ENCODE measurements around the gene CALN1. TPM values are rescaled to one million over a fixed set of nuclear protein-coding genes. Genes with fewer than 3 reads are reported as not detected.

The CALN1 gene
- polyA plus RNA-seq, 1 donor from 2014 or later = 7.8 TPM

- Histone ChIP-seq H3K9ac (ENCODE audit: low read length) (no peak overlapping the region), H3K9me2 (ENCODE audit: insufficient read depth, low read length) (no peaks in the 10 kb centered on the region), H3K79me2 (replicated peaks; ENCODE audit: insufficient read depth, low read length) (no peaks in the 10 kb centered on the region), H3F3A (ENCODE audit: insufficient read depth, low read length, poor library complexity, severe bottlenecking) (no peaks in the 10 kb centered on the region), H3K4me2 (ENCODE audit: low read length) (no peak overlapping the region), H3K9me3 (ENCODE audit: low read length) (no peaks in the 10 kb centered on the region), H4K20me1 (ENCODE audit: insufficient read depth) (no peaks in the 10 kb centered on the region), H3K27me3 (ENCODE audit: insufficient read depth, low read depth, low read length) (no peaks in the 10 kb centered on the region), H3K36me3 (ENCODE audit: insufficient read depth, low read length) (no peaks in the 10 kb centered on the region), H2AFZ (ENCODE audit: low read depth, low read length) (no peak overlapping the region), H3K4me3 (ENCODE audit: low read length) (no peak overlapping the region), H3K27ac (ENCODE audit: low read length) (no peak overlapping the region)
- TF ChIP-seq MXI1 (conservative IDR thresholded peaks at IDR 0.05; ENCODE audit: poor library complexity, severe bottlenecking) (no peak), EP300 (conservative IDR thresholded peaks at IDR 0.05; ENCODE audit: poor library complexity, severe bottlenecking) (no peak), POLR2AphosphoS5 (IDR thresholded peaks at IDR 0.05) (no peak), CTCF (IDR thresholded peaks at IDR 0.05; ENCODE audit: poor library complexity, severe bottlenecking) (no peak), RAD21 (conservative IDR thresholded peaks at IDR 0.05) (no peak), TAF1 (IDR thresholded peaks at IDR 0.05; ENCODE audit: low read depth) (no peak), REST (IDR thresholded peaks at IDR 0.05; ENCODE audit: borderline replicate concordance) (no peak), SMC3 (conservative IDR thresholded peaks at IDR 0.05; ENCODE audit: poor library complexity) (no peak), EZH2 (IDR thresholded peaks at IDR 0.05; ENCODE audit: borderline replicate concordance, insufficient read depth, low read length, poor library complexity, severe bottlenecking) (no peak)
Measured at GRCh38 chr7:72235351-72235750, 176.8 kb downstream of the CALN1 start.

- H3K79me2 ChIP-seq (replicated peaks; ENCODE audit: insufficient read depth, low read length) = no peaks in the 10 kb centered on the region
- H3K36me3 ChIP-seq (ENCODE audit: insufficient read depth, low read length) = no peaks in the 10 kb centered on the region
- H4K20me1 ChIP-seq (ENCODE audit: insufficient read depth) = no peaks in the 10 kb centered on the region
- no peak overlapping the region for H3K4me3 ChIP-seq (ENCODE audit: low read length)
- TF ChIP-seq RAD21 (conservative IDR thresholded peaks at IDR 0.05) = no peak
- TF ChIP-seq REST (IDR thresholded peaks at IDR 0.05; ENCODE audit: borderline replicate concordance) = no peak
- no peak for TF ChIP-seq SMC3 (conservative IDR thresholded peaks at IDR 0.05; ENCODE audit: poor library complexity)
- TF ChIP-seq MXI1 (conservative IDR thresholded peaks at IDR 0.05; ENCODE audit: poor library complexity, severe bottlenecking) = no peak
- TF ChIP-seq POLR2AphosphoS5 (IDR thresholded peaks at IDR 0.05) = no peak
- no peak for TF ChIP-seq TAF1 (IDR thresholded peaks at IDR 0.05; ENCODE audit: low read depth)
- TF ChIP-seq EZH2 (IDR thresholded peaks at IDR 0.05; ENCODE audit: borderline replicate concordance, insufficient read depth, low read length, poor library complexity, severe bottlenecking) = no peak
- TF ChIP-seq EP300 (conservative IDR thresholded peaks at IDR 0.05; ENCODE audit: poor library complexity, severe bottlenecking) = no peak
- no peak for TF ChIP-seq CTCF (IDR thresholded peaks at IDR 0.05; ENCODE audit: poor library complexity, severe bottlenecking)
- no peaks in the 10 kb centered on the region for H3K9me2 ChIP-seq (ENCODE audit: insufficient read depth, low read length)
- H3F3A ChIP-seq (ENCODE audit: insufficient read depth, low read length, poor library complexity, severe bottlenecking) = no peaks in the 10 kb centered on the region
- H3K27ac ChIP-seq (ENCODE audit: low read length) = no peak overlapping the region
- H3K4me2 ChIP-seq (ENCODE audit: low read length) = no peak overlapping the region
- H3K9ac ChIP-seq (ENCODE audit: low read length) = no peak overlapping the region
- no peaks in the 10 kb centered on the region for H3K27me3 ChIP-seq (ENCODE audit: insufficient read depth, low read depth, low read length)
- H2AFZ ChIP-seq (ENCODE audit: low read depth, low read length) = no peak overlapping the region
- no peaks in the 10 kb centered on the region for H3K9me3 ChIP-seq (ENCODE audit: low read length)
Measured at GRCh38 chr7:72234086-72234485, 178.1 kb downstream of the CALN1 start.

Data from neural cell (in vitro differentiated cells).